ENCODE data around the gene DHX9. TPM values are rescaled to one million over a fixed set of nuclear protein-coding genes. Genes with fewer than 3 reads are reported as not detected.

Gene DHX9
- total and polyA plus RNA-seq, 2 experiments from 2014 or later = 151 to 262 TPM

- TF ChIP-seq NANOG (IDR thresholded peaks at IDR 0.05; ENCODE audit: borderline replicate concordance) (no peak), ZNF462 (CRISPR knock-in tag; IDR thresholded peaks at IDR 0.05) (no peak), EZH2phosphoT487 (IDR thresholded peaks at IDR 0.05; ENCODE audit: unreplicated experiment) (no peak)
These were observed 47.6 kb upstream of the DHX9 start (continued) for GRCh38 chr1:182791281-182792179.

- ATAC-seq (no peak), DNase-seq (ENCODE audit: low spot score) (no peak)
- no peaks in the 10 kb centered on the region; the same call in 1 of the 2 replicates for H3F3A ChIP-seq (replicated peaks; ENCODE audit: low read depth)
- H3K79me2 ChIP-seq (replicated peaks; ENCODE audit: insufficient read depth) = no peaks in the 10 kb centered on the region
- no peak overlapping the region for H2AFZ ChIP-seq
- Mint-ChIP-seq H3K36me3 (ENCODE audit: low read depth) (no peaks in the 10 kb centered on the region), H3K4me3 (no peak overlapping the region), H3K27ac (no peak overlapping the region), H3K27me3 (ENCODE audit: insufficient read depth, low read depth, poor library complexity) (peaks cover 17% of the 10 kb centered on the region), H3K4me1 (peaks cover 10% of the 10 kb centered on the region; the same call in 2 of the 3 replicates), H3K9me3 (no peaks in the 10 kb centered on the region)
- H3K4me1 ChIP-seq (ENCODE audit: insufficient read depth) = peaks cover 10% of the 10 kb centered on the region
- peaks cover 27% of the 10 kb centered on the region for H3K27me3 ChIP-seq (ENCODE audit: insufficient read depth)
- no peak overlapping the region for H3K4me3 ChIP-seq
- H3K27ac ChIP-seq (ENCODE audit: low read depth) = no peak overlapping the region
- H4K20me1 ChIP-seq (replicated peaks; ENCODE audit: insufficient read depth) = no peaks in the 10 kb centered on the region
- no peaks in the 10 kb centered on the region for H3K36me3 ChIP-seq (ENCODE audit: insufficient read depth)
- H3K4me2 ChIP-seq = no peak overlapping the region
- peaks cover 3% of the 10 kb centered on the region; the same call in 1 of the 2 replicates for H3K9me2 ChIP-seq (ENCODE audit: insufficient read depth)
- TF ChIP-seq REST (IDR thresholded peaks at IDR 0.05; ENCODE audit: unreplicated experiment) = no peak
These were observed 45.1 kb upstream of the DHX9 start for GRCh38 chr1:182794091-182794490.
